Hypothalamus (tissue), 51 donors: Measurements from ENCODE around the gene ZCWPW1.
"Not testable (repeated sequence)": the region's sequence is repeated elsewhere in the genome, so short reads cannot be mapped to it uniquely, and the experiment has no call there.

Experiments used
- DNase-seq, 51 donors: peaks; one replicate each; lab custom pipeline; 2025; lab: John Stamatoyannopoulos, UW

The ZCWPW1 gene

GRCh38 chr7:100407285-100408180 is 21.0 kb downstream of the ZCWPW1 start:
- peak in 1 of 51 donors; percentile 31 for DNase-seq

- no peak for DNase-seq
Observed at GRCh38 chr7:100406767-100407166, 21.7 kb downstream of the ZCWPW1 start.

GRCh38 chr7:100402241-100402640 is 26.3 kb downstream of the ZCWPW1 start:
- DNase-seq, result no peak

GRCh38 chr7:100401811-100402210 is 26.7 kb downstream of the ZCWPW1 start:
- no peak for DNase-seq

- DNase-seq, result no peak
Observed at GRCh38 chr7:100400656-100401055, 27.8 kb downstream of the ZCWPW1 start.

GRCh38 chr7:100400041-100400440 is 28.5 kb downstream of the ZCWPW1 start:
- DNase-seq, result no peak

- no peak for DNase-seq
Observed at GRCh38 chr7:100398239-100398638, 30.3 kb downstream of the ZCWPW1 start.

- DNase-seq, result no peak
Observed at GRCh38 chr7:100397315-100398081, 31.0 kb downstream of the ZCWPW1 start.

GRCh38 chr7:100396421-100396982 is 32.0 kb downstream of the ZCWPW1 start:
- DNase-seq, result no peak

- no peak for DNase-seq
Observed at GRCh38 chr7:100394077-100394476, 34.4 kb downstream of the ZCWPW1 start.

- DNase-seq, result no peak
Observed at GRCh38 chr7:100393233-100393905, 35.1 kb downstream of the ZCWPW1 start.

- no peak for DNase-seq
Observed at GRCh38 chr7:100390286-100391009, 38.1 kb downstream of the ZCWPW1 start.

GRCh38 chr7:100389437-100390088 is 38.9 kb downstream of the ZCWPW1 start:
- no peak for DNase-seq

GRCh38 chr7:100387695-100388094 is 40.8 kb downstream of the ZCWPW1 start:
- no peak for DNase-seq

- DNase-seq, result no peak
Observed at GRCh38 chr7:100386940-100387339, 41.6 kb downstream of the ZCWPW1 start.

GRCh38 chr7:100384628-100385294 is 43.7 kb downstream of the ZCWPW1 start:
- no peak for DNase-seq

GRCh38 chr7:100382234-100382853 is 46.2 kb downstream of the ZCWPW1 start:
- peak in 2 of 51 donors; percentile 11 to 19 for DNase-seq

- DNase-seq, result not testable (repeated sequence)
Observed at GRCh38 chr7:100381531-100382233, 46.8 kb downstream of the ZCWPW1 start.
